T47D (cell line): ENCODE data around the gene CRMP1.
"Not testable (repeated sequence)": the region's sequence is repeated elsewhere in the genome, so short reads cannot be mapped to it uniquely, and the experiment has no call there.

ENCODE experiments used
- DNase-seq, 2 experiments: peaks; one replicate each; pipeline versions ENCODE4 v3.0.0 to v3.0.0-alpha.2; 2011 to 2012; ENCODE audit warnings: low read depth in 1 of 2, low spot score in 1 of 2
- JUND ChIP-seq: IDR thresholded peaks from 2 replicates; pipeline ENCODE4 v1.6.1; 2012; ENCODE audit warnings: low read depth
- in situ Hi-C: cut with HindIII; loops from 2 replicates; pipeline ENCODE4 v1.10.0; 2016; ENCODE audit warnings: low sequenced_read_pairs, low pct_unique_long_range_greater_than_20kb

CRMP1 gene

GRCh38 chr4:5813882-5814255 is 79.0 kb downstream of the CRMP1 start:
- in situ Hi-C loops: no loop called here
- DNase-seq: no peak
- TF ChIP-seq JUND: no peak

GRCh38 chr4:5812506-5813229 is 80.2 kb downstream of the CRMP1 start:
- in situ Hi-C loops: no loop called here
- no peak for TF ChIP-seq JUND
- peak; percentile 71 to 83 for DNase-seq

- DNase-seq, in situ Hi-C loops: not testable (repeated sequence)
Observed at GRCh38 chr4:5812057-5812456, 80.8 kb downstream of the CRMP1 start.

DNA sequence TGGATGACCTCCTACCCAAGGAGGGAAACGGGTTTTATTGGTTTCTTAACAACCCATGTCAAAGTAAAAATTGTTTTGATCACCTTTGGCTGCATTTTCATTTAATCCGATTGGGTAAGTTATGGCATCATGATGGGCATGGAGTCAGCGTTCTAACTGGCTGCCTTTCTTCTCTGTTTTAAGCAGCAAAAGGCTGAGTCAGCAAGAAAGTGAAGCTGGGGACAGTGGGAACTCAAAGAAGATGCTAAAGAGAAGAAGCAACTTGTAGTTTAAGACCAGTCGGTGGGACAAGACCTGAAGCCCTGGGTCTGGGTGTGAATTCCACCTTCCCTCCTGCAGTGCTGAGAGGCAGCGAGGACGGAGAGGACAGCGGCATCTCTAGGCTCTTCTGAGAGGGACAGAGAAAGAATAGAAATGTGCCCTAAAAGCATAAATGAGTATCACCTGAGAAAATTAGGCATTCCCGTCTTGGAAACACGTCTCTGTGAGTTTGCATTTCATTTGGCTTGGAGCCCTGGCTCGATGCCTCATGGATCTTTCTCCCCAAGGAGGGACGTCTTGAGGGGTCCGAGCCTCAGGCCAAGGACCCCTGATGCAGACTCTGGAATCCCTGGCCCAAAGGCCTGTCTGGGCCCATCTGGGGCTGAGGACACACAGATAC is 82.0 kb downstream of the CRMP1 start:
- TF ChIP-seq JUND: no peak
- in situ Hi-C loops: no loop called here
- DNase-seq: no peak

DNA sequence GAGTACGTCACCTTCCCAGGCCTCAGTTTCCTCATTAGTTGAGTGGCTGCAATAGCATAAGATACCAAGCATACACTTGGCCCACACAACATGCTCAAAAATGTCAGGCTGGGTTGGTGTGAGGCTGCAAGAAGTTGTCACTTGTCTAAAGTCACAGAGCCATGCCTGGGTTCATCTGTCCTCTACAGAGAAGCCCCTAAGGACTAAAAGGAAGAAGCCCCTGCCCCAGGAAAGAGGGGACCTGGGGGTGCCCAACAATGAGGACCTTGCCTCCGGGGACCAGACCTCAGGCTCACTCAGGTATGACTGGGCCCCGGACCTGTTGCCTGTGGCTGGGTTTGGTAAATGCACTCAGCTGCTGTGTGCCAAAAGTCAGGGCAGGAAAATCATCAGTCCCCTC is 82.7 kb downstream of the CRMP1 start:
- DNase-seq: no peak
- in situ Hi-C loops: no loop called here
- TF ChIP-seq JUND: no peak

DNA sequence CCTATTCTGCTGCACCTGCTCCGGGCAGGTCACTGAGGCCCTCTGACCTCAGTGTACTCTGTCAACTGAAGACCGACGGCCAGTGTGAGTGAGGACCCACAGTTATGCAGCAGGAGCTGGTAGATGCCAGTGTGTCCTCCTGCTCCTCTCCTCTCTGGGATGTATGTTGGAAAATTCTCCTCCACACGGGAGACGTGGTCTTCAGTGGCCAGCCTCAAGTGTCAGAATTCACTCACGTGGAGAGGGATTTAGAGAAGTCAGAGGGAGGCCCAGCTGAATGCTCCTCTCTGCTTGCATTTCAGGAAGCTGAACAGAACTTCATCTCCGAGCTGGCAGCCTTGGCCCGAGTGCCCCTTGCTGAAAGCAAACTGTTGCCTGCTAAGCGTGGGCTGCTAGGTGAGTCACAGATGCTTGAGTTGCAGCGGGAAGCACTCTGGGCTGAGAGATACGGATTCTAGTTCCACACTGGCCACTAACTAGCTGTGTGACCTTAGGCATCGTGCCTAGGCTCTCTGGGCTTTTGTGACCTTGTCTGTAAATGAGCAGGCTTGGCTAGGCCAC is 83.6 kb downstream of the CRMP1 start:
- no peak for TF ChIP-seq JUND
- in situ Hi-C loops: no loop called here
- no peak for DNase-seq

DNA sequence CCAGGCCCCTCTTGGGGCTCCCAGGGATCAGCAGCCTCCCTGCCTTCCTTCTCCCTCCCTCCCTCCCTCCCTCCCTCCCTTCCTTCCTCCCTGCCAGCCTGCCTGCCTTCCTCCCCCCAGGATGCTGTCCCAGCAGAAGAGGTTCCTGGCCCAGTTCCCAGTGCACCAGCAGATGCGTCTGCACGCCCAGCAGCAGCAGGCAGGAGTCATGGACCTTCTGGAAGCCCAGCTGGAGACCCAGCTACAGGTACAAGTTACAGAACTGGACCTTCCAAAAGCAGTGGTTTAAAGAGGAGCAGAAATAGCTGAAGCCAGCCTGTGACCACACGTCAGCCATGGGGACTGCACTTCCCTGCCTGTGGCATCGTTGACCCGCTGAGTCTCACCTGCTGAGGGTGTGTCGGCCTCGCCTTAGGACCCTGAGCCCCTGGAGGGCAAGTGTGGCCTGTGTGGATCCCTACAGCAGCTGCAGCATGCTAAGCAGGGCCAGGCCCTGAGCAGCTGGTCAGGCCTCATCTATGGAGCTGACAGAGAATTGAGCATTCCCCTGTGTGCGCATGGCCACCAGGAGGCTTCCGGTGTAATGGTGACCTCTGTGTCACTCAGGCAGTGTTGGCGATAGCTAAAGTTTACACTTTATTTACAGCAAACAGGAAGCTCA is 84.7 kb downstream of the CRMP1 start:
- DNase-seq: no peak
- TF ChIP-seq JUND: no peak
- in situ Hi-C loops: no loop called here

DNA sequence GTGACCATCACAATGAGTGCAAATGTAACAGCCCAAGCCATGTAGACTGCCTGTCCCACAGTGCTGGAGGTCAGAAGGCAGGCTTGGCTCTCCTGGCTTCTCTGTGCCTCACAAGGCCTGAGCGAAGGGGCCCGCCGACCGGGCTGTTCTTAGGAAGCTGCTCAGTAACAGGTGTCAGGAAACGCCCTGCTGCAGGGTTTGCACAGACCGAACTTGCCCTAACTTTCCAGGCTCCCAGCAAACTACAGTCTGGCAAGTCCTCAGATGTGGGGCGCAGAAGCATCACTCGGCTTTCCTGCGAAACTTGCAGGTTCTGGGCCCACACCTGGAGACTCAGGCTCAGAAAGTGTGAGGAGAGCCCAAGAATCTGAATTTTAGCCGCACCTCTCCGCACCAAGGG is 87.6 kb downstream of the CRMP1 start:
- in situ Hi-C loops: no loop called here
- TF ChIP-seq JUND: no peak
- DNase-seq: no peak

- in situ Hi-C loops: no loop called here
- DNase-seq: no peak
- TF ChIP-seq JUND: no peak
Observed at GRCh38 chr4:5804656-5805055, 88.2 kb downstream of the CRMP1 start.

- in situ Hi-C loops: no loop called here
- TF ChIP-seq JUND: no peak
- no peak for DNase-seq
Observed at GRCh38 chr4:5802565-5802964, 90.3 kb downstream of the CRMP1 start.

GRCh38 chr4:5801696-5802095 is 91.2 kb downstream of the CRMP1 start:
- no peak for DNase-seq
- in situ Hi-C loops: no loop called here
- no peak for TF ChIP-seq JUND

GRCh38 chr4:5800496-5800895 is 92.4 kb downstream of the CRMP1 start:
- in situ Hi-C loops: no loop called here

DNA sequence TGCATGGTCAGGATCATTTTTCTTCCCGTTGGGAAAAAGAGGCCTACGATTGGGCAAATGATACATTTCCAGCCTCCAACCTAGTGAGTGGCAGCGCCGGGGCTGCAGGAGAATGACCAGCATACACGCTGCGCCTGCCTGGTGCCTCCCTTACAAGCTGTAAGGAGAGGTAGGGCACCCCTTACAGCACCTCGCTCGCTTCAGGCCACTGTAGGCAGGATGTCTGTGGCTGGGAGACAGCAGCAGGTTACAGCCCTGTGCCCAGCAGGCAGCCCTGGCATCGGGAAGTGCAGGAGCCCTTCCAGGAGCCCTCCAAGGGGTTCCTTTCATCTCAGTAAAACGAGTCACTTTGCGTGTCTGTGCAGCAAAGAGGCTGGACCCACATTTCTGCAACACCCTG is 93.5 kb downstream of the CRMP1 start:
- no peak for DNase-seq
- no peak for TF ChIP-seq JUND
- in situ Hi-C loops: no loop called here

More at GRCh38 chr4:5800496-5800895, 92.4 kb downstream of the CRMP1 start:
- no peak for TF ChIP-seq JUND
- no peak for DNase-seq
